ENCODE results near the gene PRKN. TPM values are rescaled to one million over a fixed set of nuclear protein-coding genes. Genes with fewer than 3 reads are reported as not detected.

The PRKN gene
- total RNA-seq, 1 experiment from 2014 or later, result 2.0 TPM

DNA sequence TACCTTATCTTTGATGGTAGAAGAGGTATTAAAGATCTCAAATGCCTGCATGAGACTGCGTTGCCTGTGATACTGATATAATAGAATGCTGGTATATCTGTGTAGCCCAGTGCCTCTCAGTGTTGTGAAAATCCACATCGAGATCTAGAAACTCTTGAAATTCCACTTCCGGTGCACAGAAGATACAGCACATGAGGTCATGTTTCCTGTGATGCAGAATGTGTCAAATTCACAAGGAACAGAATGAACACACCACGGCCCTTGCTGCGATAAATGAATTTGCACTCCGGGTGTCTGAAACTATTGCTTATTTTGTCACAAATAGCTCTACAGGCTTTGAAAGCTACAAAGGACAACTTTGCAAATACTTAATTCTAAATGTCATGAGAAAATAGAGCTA lies 765.8 kb downstream of the PRKN start:
- Histone ChIP-seq H3K23ac (ENCODE audit: insufficient read length, low read depth, low read length) (no peak overlapping the region), H4K91ac (ENCODE audit: insufficient read length, low read depth, low read length) (no peak overlapping the region), H2BK120ac (ENCODE audit: low read depth, low read length, poor library complexity, severe bottlenecking) (no peak overlapping the region), H3K18ac (ENCODE audit: insufficient read length, low read depth, low read length) (no peak overlapping the region), H3K4me2 (ENCODE audit: insufficient read depth, insufficient read length, low read length) (no peak overlapping the region), H3K27me3 (ENCODE audit: insufficient read depth, low read length) (no peaks in the 10 kb centered on the region), H2BK15ac (ENCODE audit: low read depth, low read length) (no peak overlapping the region), H3K9me3 (ENCODE audit: control insufficient read depth, low read depth, low read length) (no peaks in the 10 kb centered on the region), H3K79me1 (ENCODE audit: insufficient read depth, low read depth, low read length, poor library complexity, severe bottlenecking) (no peaks in the 10 kb centered on the region), H3K4ac (ENCODE audit: low read depth, low read length) (no peak overlapping the region), H3K14ac (ENCODE audit: insufficient read depth, low read length) (no peak overlapping the region), H2BK5ac (ENCODE audit: insufficient read length, low read length) (no peak overlapping the region), H3K56ac (ENCODE audit: insufficient read length, low read depth, low read length) (no peak overlapping the region), H2BK12ac (ENCODE audit: insufficient read length, low read depth, low read length) (no peak overlapping the region), H3K23me2 (ENCODE audit: insufficient read length, low read depth, low read length, poor library complexity, severe bottlenecking) (no peaks in the 10 kb centered on the region), H3K79me2 (ENCODE audit: insufficient read depth, low read length) (no peaks in the 10 kb centered on the region), H2AFZ (ENCODE audit: low read length) (no peak overlapping the region), H3K27ac (ENCODE audit: insufficient read length, low read depth, low read length) (no peak overlapping the region), H4K8ac (replicated peaks; ENCODE audit: insufficient read length, low read depth, low read length) (no peak overlapping the region), H3K9ac (ENCODE audit: extremely low read depth, insufficient read length, low read length) (no peak overlapping the region), H3T11ph (ENCODE audit: low read length) (no peak overlapping the region), H4K20me1 (ENCODE audit: control insufficient read depth, insufficient read depth, insufficient read length) (no peaks in the 10 kb centered on the region), H3K4me1 (ENCODE audit: insufficient read depth, low read length) (peaks cover 9% of the 10 kb centered on the region; the same call in 1 of the 2 replicates), H2BK20ac (ENCODE audit: low read depth, low read length, poor library complexity, severe bottlenecking) (no peak overlapping the region), H2AK5ac (ENCODE audit: insufficient read length, low read length) (no peak overlapping the region), H4K5ac (ENCODE audit: insufficient read length, low read depth, low read length) (no peak overlapping the region)
- peaks cover 26 to 27% of the 10 kb centered on the region in 2 experiments for H3K4me1 Mint-ChIP-seq
- H3K4me3 Mint-ChIP-seq, result no peak overlapping the region
- H3K36me3 Mint-ChIP-seq (ENCODE audit: insufficient read depth in 1 of 3, low read depth in 3 of 3), result no peaks in the 10 kb centered on the region
- H3K27ac Mint-ChIP-seq, result no peak overlapping the region
- H3K27me3 Mint-ChIP-seq (ENCODE audit: low read depth), result no peaks in the 10 kb centered on the region
- TF ChIP-seq, protein P1, sequence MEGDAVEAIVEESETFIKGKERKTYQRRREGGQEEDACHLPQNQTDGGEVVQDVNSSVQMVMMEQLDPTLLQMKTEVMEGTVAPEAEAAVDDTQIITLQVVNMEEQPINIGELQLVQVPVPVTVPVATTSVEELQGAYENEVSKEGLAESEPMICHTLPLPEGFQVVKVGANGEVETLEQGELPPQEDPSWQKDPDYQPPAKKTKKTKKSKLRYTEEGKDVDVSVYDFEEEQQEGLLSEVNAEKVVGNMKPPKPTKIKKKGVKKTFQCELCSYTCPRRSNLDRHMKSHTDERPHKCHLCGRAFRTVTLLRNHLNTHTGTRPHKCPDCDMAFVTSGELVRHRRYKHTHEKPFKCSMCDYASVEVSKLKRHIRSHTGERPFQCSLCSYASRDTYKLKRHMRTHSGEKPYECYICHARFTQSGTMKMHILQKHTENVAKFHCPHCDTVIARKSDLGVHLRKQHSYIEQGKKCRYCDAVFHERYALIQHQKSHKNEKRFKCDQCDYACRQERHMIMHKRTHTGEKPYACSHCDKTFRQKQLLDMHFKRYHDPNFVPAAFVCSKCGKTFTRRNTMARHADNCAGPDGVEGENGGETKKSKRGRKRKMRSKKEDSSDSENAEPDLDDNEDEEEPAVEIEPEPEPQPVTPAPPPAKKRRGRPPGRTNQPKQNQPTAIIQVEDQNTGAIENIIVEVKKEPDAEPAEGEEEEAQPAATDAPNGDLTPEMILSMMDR (conservative IDR thresholded peaks at IDR 0.05), result no peak
- H3K9me3 Mint-ChIP-seq, result no peaks in the 10 kb centered on the region; a peak in 1 of 5 replicates
- no peak for DNase-seq
- WGBS (ENCODE audit: extremely low coverage, insufficient read length, low lambda C conversion rate), result no CpG with 5 or more reads among the region's 6 CpGs
